Gastroesophageal sphincter (tissue), 4 donors: Measurements from ENCODE around the gene CDKL5. TPM values are rescaled to one million over a fixed set of nuclear protein-coding genes. Genes with fewer than 3 reads are reported as not detected.

Source experiments
- ATAC-seq: fragments of 150-250 bp; one replicate; pipeline ENCODE4 v1.9.1; 2016; ENCODE audit warnings: mild to moderate bottlenecking, moderate library complexity
- H3K27ac ChIP-seq, 4 donors: fragments of 200-600 bp; sonication (generic) in 3 of 4; 1 replicate in 3 of 4; 2 replicates in 1 of 4; pipeline ENCODE4 v1.5.1; 2016 to 2019
- H3K27me3 ChIP-seq: fragments of 200-600 bp; sonication (generic); one replicate; pipeline ENCODE4 v1.5.1; 2019
- H3K36me3 ChIP-seq, 2 donors: fragments of 200-600 bp; sonication (generic); one replicate each; pipeline ENCODE4 v1.5.1; 2019; ENCODE audit warnings: control low read depth in 1 of 2
- H3K4me1 ChIP-seq, 3 donors: fragments of 200-600 bp; sonication (generic); 1 replicate in 2 of 3; 2 replicates in 1 of 3; pipeline ENCODE4 v1.5.1; 2016 to 2019; ENCODE audit warnings: control low read depth in 2 of 3
- H3K4me3 ChIP-seq, 2 donors: fragments of 200-600 bp; sonication (generic); one replicate each; pipeline ENCODE4 v1.5.1; 2019; ENCODE audit warnings: mild to moderate bottlenecking in 1 of 2, moderate library complexity in 1 of 2
- H3K9me3 ChIP-seq, 3 donors: fragments of 200-600 bp; sonication (generic); one replicate each; pipeline ENCODE4 v1.5.1; 2017 to 2019; ENCODE audit warnings: control low read depth in 2 of 3
- CTCF ChIP-seq, 4 experiments: fragments of 200-600 bp in 2 of 4; fragments of 450-650 bp in 2 of 4; sonication (generic) in 1 of 4; IDR thresholded peaks; one replicate each; pipeline ENCODE4 v1.5.1; 2017 to 2019; ENCODE audit warnings: antibody characterized with exemption in 4 of 4, mild to moderate bottlenecking in 2 of 4, moderate library complexity in 2 of 4
- EP300 ChIP-seq: sonication (generic); formaldehyde crosslinking; IDR thresholded peaks from one replicate; pipeline ENCODE4 v1.6.1; 2017; ENCODE audit warnings: antibody characterized with exemption, mild to moderate bottlenecking
- POLR2A ChIP-seq, 2 donors: fragments of 450-650 bp; IDR thresholded peaks; one replicate each; pipeline ENCODE4 v1.6.1; 2017; ENCODE audit warnings: antibody characterized with exemption in 2 of 2, mild to moderate bottlenecking in 2 of 2, moderate library complexity in 1 of 2
- POLR2AphosphoS5 ChIP-seq: sonication (generic); formaldehyde crosslinking; IDR thresholded peaks from one replicate; pipeline ENCODE4 v1.6.1; 2017; ENCODE audit warnings: antibody characterized with exemption
- WGBS, 2 donors: methylation state at CpG; one replicate each; pipeline ENCODE4 v1.1.5; 2018; ENCODE audit warnings: low coverage in 1 of 2; 5-methylcytosine and 5-hydroxymethylcytosine counted together
- total RNA-seq, 4 donors: library from RNA; depleted of rRNA; stranded (reverse); fragments of >200 nt; gene quantifications; one replicate each; pipeline ENCODE4 v1.1.0, GENCODE V29; 2016

The CDKL5 gene
- total RNA-seq, 4 donors from 2014 or later = 5.3 to 9.7 (median 8.6) TPM

DNA sequence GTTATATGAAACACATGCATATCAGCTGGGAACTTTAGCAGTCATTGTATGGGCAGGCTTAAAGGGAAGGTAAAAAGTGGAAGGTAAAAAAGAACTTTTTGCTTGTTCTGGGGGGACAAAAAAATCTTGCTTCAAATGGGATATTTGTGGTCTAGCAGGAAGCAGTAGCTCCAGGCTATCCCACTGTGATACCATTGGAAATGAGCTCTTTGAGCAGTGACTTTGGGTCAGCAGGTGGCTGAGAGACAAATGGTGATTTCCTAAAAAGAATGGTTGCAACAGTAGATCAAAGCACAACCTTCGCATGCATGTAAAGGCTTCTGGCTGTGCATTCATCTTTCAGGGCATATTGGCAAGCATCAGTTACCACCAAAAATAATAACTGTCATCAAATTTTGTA, 140.3 kb downstream of the CDKL5 start:
- H3K4me1 ChIP-seq = no peaks in the 10 kb centered on the region
- 100% methylated on average over 1 of the region's 1 CpG; no CpG with 5 or more reads in 1 of the 2 donors for WGBS, 2 donors
- H3K36me3 ChIP-seq = no peaks in the 10 kb centered on the region
- H3K27ac ChIP-seq = no peak overlapping the region
- TF ChIP-seq CTCF (IDR thresholded peaks at IDR 0.05) (no peak), POLR2A (IDR thresholded peaks at IDR 0.05) (no peak), EP300 (no peak), POLR2AphosphoS5 (no peak)
- no peak for ATAC-seq
- H3K4me3 ChIP-seq = no peak overlapping the region
- H3K27me3 ChIP-seq = no peaks in the 10 kb centered on the region
- no peaks in the 10 kb centered on the region for H3K9me3 ChIP-seq

- H3K36me3 ChIP-seq = no peaks in the 10 kb centered on the region
- no peaks in the 10 kb centered on the region for H3K9me3 ChIP-seq
- TF ChIP-seq EP300 = no peak
- TF ChIP-seq POLR2AphosphoS5 = no peak
- TF ChIP-seq CTCF (IDR thresholded peaks at IDR 0.05) = no peak
- no peak for ATAC-seq
- WGBS, 2 donors = 73 to 85% methylated on average over 3 of the region's 3 CpGs
- H3K4me1 ChIP-seq = no peaks in the 10 kb centered on the region
- H3K27me3 ChIP-seq = no peaks in the 10 kb centered on the region
- no peak overlapping the region for H3K27ac ChIP-seq
- no peak overlapping the region for H3K4me3 ChIP-seq
Measured at GRCh38 chrX:18566748-18567147, 141.3 kb downstream of the CDKL5 start.

DNA sequence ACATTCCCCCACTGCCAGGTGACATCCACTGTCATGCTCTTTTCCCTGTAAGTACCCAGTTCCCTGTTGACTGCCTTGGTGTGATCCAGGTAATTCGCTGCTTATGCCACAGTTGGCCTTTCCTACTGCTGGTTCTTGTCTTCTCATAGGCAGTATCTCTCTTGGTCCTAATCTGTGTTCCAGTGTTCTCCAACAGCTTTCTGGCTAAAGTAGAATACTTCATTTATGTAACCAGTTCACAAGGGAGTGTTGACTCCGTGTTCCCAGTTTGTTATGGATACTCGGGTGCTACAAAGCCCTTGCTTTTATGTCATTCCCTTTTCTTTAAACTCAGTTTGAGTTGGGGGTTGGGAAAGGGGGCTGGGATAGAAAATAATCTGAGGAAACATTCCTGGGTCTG, 148.1 kb downstream of the CDKL5 start:
- no peaks in the 10 kb centered on the region for H3K9me3 ChIP-seq
- no peak for ATAC-seq
- no peaks in the 10 kb centered on the region for H3K36me3 ChIP-seq
- H3K27ac ChIP-seq = no peak overlapping the region
- 50 to 65% methylated on average over 2 to 3 of the region's 3 CpGs for whole genome bisulfite sequencing, 2 donors
- TF ChIP-seq POLR2A (IDR thresholded peaks at IDR 0.05) (no peak), EP300 (no peak), POLR2AphosphoS5 (no peak), CTCF (IDR thresholded peaks at IDR 0.05) (no peak)
- H3K4me3 ChIP-seq = no peak overlapping the region
- H3K27me3 ChIP-seq = no peaks in the 10 kb centered on the region
- no peaks in the 10 kb centered on the region for H3K4me1 ChIP-seq

DNA sequence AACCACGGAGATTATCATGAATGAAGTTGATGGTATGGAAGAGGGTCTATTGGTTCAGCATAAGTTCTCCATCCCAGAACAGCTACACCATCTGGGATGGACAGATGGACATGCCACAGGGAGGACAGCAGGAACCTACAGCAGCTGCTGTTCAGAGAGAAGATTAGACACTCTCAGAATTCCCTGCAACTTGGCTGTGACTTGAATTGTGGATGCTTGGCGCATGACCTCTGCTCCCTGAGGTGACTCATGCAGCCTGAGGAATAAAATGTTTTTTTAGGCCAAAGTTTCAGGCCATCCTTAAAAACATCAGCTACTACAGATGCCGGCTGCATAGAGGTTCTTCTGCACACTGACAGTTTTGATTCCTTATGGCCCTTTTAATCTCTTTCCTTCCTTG, 149.2 kb downstream of the CDKL5 start:
- Histone ChIP-seq H3K4me1 (no peaks in the 10 kb centered on the region), H3K27me3 (no peaks in the 10 kb centered on the region), H3K36me3 (no peaks in the 10 kb centered on the region), H3K9me3 (no peaks in the 10 kb centered on the region), H3K27ac (no peak overlapping the region), H3K4me3 (no peak overlapping the region)
- 40 to 100% methylated on average over 1 to 3 of the region's 3 CpGs for WGBS, 2 donors
- TF ChIP-seq POLR2AphosphoS5 = no peak
- no peak for TF ChIP-seq POLR2A (IDR thresholded peaks at IDR 0.05)
- TF ChIP-seq CTCF (IDR thresholded peaks at IDR 0.05) = no peak
- TF ChIP-seq EP300 = no peak
- ATAC-seq = no peak

DNA sequence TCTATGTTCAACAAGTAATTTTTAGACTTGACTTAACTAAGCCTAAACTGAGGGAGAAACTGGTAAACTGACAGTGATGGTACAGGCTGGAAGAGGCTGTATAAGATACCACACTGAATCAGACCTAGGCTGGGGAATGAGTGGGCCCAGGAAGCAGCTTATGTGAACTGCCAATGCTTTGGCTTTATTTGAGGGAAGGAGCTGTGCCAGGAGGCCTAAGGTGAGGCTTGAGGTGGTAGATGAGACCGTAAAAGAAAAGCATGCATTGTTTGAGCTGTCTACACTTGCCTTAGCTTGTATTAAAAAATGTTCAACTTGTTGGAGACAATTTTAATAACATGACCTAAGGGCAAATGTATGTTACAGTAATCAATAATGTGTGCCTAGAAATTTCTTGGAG, 150.3 kb downstream of the CDKL5 start:
- Histone ChIP-seq H3K27ac (no peak overlapping the region), H3K27me3 (no peaks in the 10 kb centered on the region), H3K4me3 (no peak overlapping the region), H3K4me1 (no peaks in the 10 kb centered on the region), H3K36me3 (peaks cover 0 to 4% of the 10 kb centered on the region in 2 donors), H3K9me3 (no peaks in the 10 kb centered on the region)
- WGBS, 2 donors = 78 to 100% methylated on average over 1 of the region's 1 CpG
- ATAC-seq = no peak
- TF ChIP-seq EP300 = no peak
- TF ChIP-seq POLR2AphosphoS5 = no peak
- TF ChIP-seq POLR2A (IDR thresholded peaks at IDR 0.05) = no peak

GRCh38 chrX:18577400-18577799, 152.0 kb downstream of the CDKL5 start:
- Histone ChIP-seq H3K4me1 (no peaks in the 10 kb centered on the region), H3K9me3 (no peaks in the 10 kb centered on the region), H3K27me3 (no peaks in the 10 kb centered on the region), H3K4me3 (no peak overlapping the region), H3K27ac (no peak overlapping the region), H3K36me3 (peaks cover 0 to 4% of the 10 kb centered on the region in 2 donors)
- ATAC-seq = no peak
- no peak for TF ChIP-seq EP300
- no peak for TF ChIP-seq CTCF (IDR thresholded peaks at IDR 0.05)
- TF ChIP-seq POLR2A (IDR thresholded peaks at IDR 0.05) = no peak
- 90 to 92% methylated on average over 2 to 3 of the region's 4 CpGs for WGBS, 2 donors
